Astrocyte of the cerebellum (primary cell): ENCODE results near the gene CRB3.

Source experiments
- DNase-seq: peaks from one replicate; pipeline ENCODE4 v3.0.0-alpha.2; 2011; ENCODE audit warnings: low read depth
- H3K4me3 ChIP-seq: 2 replicates; pipeline ENCODE4 v1.5.1; 2011; ENCODE audit warnings: mild to moderate bottlenecking, low read depth, low read length, moderate library complexity
- CTCF ChIP-seq: IDR thresholded peaks from 2 replicates; pipeline ENCODE4 v1.5.1; 2012; ENCODE audit warnings: low read length, low read depth, moderate library complexity, mild to moderate bottlenecking; ENCODE audit errors: missing control alignments
- in situ Hi-C: cut with HindIII; loops from 2 replicates; pipeline ENCODE4 v1.10.0; 2017; ENCODE audit warnings: low sequenced_read_pairs

The CRB3 gene

GRCh38 chr19:6455924-6456323, 8.1 kb upstream of the CRB3 start:
- no peak for TF ChIP-seq CTCF
- no peak overlapping the region for H3K4me3 ChIP-seq
- no peak for DNase-seq
- in situ Hi-C loops: no loop called here

DNA sequence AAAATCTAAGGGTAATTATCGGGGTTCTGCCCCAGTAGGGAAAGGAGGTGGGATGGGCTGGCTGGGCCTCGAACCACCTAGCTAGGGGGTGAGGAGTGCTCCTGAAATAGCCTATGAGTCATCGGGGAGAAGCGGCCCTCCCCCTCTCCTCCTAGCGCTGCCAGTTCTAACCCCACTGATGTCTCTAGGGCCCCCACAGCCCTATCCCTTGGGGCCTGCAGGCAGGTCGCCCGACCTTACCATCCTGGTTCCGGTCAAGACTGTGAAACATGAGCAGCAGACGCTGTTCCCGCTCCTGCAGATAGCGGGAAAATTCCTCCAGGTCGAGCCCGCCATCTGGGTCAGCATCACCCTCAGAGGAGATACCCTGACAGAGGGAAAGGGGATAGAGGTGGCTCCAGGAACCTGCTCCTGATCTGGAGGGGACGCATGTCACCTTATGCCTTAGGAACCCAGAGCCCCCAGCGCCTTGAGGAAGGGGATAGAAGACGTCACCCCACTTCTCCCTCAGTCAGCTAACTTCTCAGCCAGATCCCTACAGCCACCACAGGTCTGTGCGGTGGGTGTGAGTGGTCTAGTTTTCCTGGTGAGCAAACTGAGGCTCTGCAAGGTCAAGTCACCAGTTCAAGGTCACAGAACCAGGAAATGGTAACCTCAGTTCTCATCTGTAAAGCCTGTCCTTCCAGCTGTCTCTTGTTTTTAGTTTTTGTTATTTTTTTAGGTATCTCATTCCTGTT, 5.9 kb upstream of the CRB3 start:
- DNase-seq: no peak
- in situ Hi-C loops: no loop called here
- peak overlapping the region; percentile 55 for H3K4me3 ChIP-seq
- no peak for TF ChIP-seq CTCF

DNA sequence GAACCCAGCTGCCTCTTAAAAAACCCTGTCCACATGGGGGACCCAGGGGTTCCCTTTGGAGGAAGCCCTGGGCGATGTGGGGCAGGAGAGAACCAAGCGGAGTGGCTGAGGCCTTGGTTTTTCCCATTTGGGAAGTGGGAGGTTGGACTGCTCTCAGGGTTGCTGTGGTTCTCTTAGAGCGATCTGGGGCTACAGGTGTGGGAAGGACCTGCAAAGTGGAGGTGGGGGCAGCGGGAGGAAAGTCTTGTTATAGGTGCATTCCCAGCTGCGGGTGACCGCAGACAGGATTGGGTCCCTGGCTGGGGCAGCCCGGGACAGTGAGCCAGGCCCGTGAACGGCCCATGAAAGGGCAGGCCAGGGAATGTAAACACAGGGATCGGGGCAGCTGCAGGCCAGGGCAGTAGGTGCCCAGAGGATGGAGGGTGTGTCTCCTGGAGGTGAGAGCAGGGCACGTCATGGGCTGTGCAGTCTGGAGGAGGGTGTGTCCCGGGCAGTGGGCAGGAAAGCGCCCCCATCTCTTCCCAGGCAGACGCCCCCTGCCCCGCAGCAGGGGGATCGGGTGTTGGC, 5.3 kb upstream of the CRB3 start:
- TF ChIP-seq CTCF: no peak
- in situ Hi-C loops: no loop called here
- H3K4me3 ChIP-seq: peak overlapping the region; percentile 55
- no peak for DNase-seq

GRCh38 chr19:6459262-6460098, 4.6 kb upstream of the CRB3 start, which contains the start of gene SLC25A23:
TSS of gene SLC25A23 (minus strand) at chr19:6459792. CDS start at chr19:6459628, 164 bp downstream.
- TF ChIP-seq CTCF: no peak
- peak within 1 kb of the TSS; percentile 55 for H3K4me3 ChIP-seq
- peak; percentile 44 for DNase-seq
- in situ Hi-C loops: no loop called here

DNA sequence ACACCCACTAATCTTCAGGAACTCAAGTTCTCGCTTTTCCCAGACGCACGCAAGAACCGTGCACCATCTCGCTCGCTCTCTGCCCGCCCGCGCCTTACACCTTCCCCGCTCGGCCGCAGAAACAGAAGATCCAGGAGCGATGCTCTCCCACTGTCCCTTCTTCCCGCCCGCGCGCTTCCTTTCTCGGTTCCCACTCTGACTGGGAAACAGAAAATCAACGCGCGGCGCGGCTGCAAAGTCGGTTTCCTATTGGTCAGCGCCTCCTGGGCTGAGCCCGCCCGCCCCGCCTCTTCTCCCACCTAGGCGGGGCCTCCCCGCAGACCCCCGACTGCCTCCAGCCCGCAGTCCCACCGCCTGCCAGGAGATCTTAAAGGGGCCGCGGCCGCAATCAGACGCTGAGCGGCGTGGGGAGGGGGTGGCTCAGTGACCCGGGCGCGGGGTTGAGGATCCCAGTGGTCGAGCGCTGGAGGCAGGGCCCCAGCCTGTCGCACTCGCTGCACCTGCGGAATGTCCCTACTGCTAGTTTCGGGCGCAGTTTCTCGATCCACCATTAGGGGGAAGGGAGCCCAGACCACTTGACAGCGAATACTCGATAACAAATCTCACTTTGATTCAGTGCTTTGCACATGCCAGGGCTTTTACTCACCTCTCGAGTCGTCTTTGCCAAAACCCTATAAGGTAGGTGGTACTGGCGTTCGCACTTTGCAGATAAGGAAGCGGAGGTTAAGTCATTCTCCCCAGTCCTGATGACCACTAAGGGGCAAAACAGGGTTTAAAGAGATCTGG, 3.8 kb upstream of the CRB3 start:
- peak overlapping the region; percentile 55 for H3K4me3 ChIP-seq
- peak; percentile 81 for TF ChIP-seq CTCF
- peak; percentile 97 for DNase-seq
- in situ Hi-C loops: no loop called here

DNA sequence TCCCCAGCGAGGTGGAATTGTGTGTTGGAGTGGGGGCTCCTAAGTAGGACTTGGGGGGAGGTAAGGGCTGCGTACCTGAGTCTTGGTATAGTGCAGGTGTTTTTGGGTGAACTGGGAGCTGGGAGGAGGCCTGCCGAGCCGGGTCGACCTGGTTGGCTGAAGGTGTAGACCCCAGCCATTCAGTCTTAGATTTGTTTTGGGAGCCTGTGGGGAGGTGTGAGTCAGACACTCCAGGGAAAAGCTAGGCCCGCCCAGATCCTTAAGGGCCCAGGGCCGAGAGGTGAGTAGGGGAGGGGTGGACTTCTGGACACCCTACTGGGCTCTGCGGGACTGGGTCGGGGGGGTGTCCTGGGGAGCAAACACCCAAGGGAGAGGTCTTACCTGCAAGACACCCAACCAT, 935 bp downstream of the CRB3 start:
- DNase-seq: no peak
- in situ Hi-C loops: no loop called here
- TF ChIP-seq CTCF: no peak
- H3K4me3 ChIP-seq: no peak overlapping the region
